Large intestine (tissue), 3 donors: ENCODE measurements around the gene PRDM16. TPM values are rescaled to one million over a fixed set of nuclear protein-coding genes. Genes with fewer than 3 reads are reported as not detected.

Source experiments
- DNase-seq, 2 donors: peaks; one replicate each; pipeline versions ENCODE4 v3.0.0 to v3.0.0-alpha.2; 2013
- H3K27ac ChIP-seq: one replicate; pipeline ENCODE4 v1.5.1; 2013; ENCODE audit warnings: low read length
- H3K27me3 ChIP-seq: 2 replicates; pipeline ENCODE4 v1.6.1; 2013; ENCODE audit warnings: low read length; ENCODE audit not compliant: control insufficient read depth, insufficient read depth
- H3K36me3 ChIP-seq: 2 replicates; pipeline ENCODE4 v1.6.1; 2013; ENCODE audit warnings: low read length; ENCODE audit not compliant: control insufficient read depth, insufficient read depth
- H3K4me1 ChIP-seq: one replicate; pipeline ENCODE4 v1.6.1; 2013; ENCODE audit warnings: low read length; ENCODE audit not compliant: control insufficient read depth, insufficient read depth
- H3K4me3 ChIP-seq: one replicate; pipeline ENCODE4 v1.5.1; 2013; ENCODE audit warnings: low read length
- H3K9me3 ChIP-seq: one replicate; pipeline ENCODE4 v1.6.1; 2013; ENCODE audit warnings: mild to moderate bottlenecking, low read depth, low read length, moderate library complexity; ENCODE audit not compliant: control insufficient read depth
- WGBS: methylation state at CpG from one replicate; pipeline ENCODE4 v1.1.5; 2013; ENCODE audit warnings: low lambda C conversion rate; ENCODE audit not compliant: insufficient coverage; 5-methylcytosine and 5-hydroxymethylcytosine counted together
- polyA plus RNA-seq: library from polyadenylated mRNA; unstranded; fragments of 120-200 nt; gene quantifications from one replicate; pipeline ENCODE4 v1.2.1, GENCODE V29; 2013

Gene PRDM16
- polyA plus RNA-seq, 1 donor: 20.6 TPM

DNA sequence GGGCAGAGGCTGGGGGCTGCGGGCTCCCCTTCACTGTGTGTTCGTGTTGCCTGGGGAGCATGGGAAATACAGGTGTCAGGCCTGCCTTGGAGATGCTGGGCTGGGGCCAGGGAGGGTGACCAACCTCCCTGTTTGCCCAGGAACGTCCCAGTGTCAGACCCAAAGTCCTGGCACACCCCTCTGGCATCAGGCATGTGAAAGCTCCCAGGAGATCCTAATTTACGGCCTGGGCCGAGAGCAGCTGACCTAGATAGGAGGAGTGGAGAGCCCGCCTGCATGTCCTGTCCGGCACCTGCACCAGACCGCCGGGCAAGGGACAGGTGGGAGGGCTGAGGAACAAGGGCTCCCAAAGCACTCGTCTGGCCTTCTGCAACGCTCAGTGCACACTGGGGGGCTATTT is 124.8 kb downstream of the PRDM16 start:
- no peak for DNase-seq
- no CpG with 5 or more reads among the region's 11 CpGs for WGBS
- Histone ChIP-seq H3K4me1 (peaks cover 9% of the 10 kb centered on the region), H3K27me3 (no peaks in the 10 kb centered on the region), H3K4me3 (no peak overlapping the region), H3K9me3 (peaks cover 8% of the 10 kb centered on the region), H3K27ac (no peak overlapping the region), H3K36me3 (no peaks in the 10 kb centered on the region)

- no peak for DNase-seq
- Histone ChIP-seq H3K27me3 (no peaks in the 10 kb centered on the region), H3K4me3 (no peak overlapping the region), H3K4me1 (peaks cover 11% of the 10 kb centered on the region), H3K27ac (no peak overlapping the region), H3K9me3 (peaks cover 8% of the 10 kb centered on the region), H3K36me3 (no peaks in the 10 kb centered on the region)
- WGBS: no CpG with 5 or more reads among the region's 38 CpGs
Measured at GRCh38 chr1:3194760-3195479, 125.9 kb downstream of the PRDM16 start.

GRCh38 chr1:3195480-3195815 is 126.4 kb downstream of the PRDM16 start:
- 80% methylated on average over 1 of the region's 10 CpGs for WGBS
- no peak overlapping the region for H3K4me3 ChIP-seq
- peaks cover 8% of the 10 kb centered on the region for H3K9me3 ChIP-seq
- no peak for DNase-seq
- H3K27ac ChIP-seq: no peak overlapping the region
- no peaks in the 10 kb centered on the region for H3K36me3 ChIP-seq
- H3K27me3 ChIP-seq: no peaks in the 10 kb centered on the region
- H3K4me1 ChIP-seq: peaks cover 11% of the 10 kb centered on the region

DNA sequence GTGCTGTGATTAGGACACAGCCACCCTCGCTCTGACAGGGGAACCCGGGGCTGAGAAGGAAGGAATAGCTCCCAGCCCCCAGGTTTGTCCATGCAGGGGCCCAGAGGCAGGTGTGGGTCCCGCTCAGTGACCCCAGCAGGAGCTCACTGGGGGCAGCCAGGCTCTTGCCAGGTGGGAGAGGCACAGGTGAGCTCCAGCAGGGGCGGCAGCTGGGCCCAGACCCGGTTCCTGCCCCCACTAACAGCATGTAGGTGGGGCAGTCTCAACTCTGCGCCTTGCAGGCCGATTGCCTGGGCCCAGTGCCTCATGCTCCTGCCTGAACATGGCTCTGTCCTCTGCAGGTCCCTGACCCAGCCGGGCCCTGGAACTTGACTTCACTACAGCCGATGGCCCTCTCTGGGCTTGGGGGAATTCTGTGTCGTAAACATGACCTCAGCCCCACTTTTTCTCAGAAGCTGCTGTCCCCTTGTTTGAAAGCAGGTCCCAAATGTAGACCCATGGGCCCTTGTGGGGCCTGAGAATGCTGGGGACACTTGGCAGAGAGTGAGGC is 127.0 kb downstream of the PRDM16 start:
- no peak overlapping the region for H3K4me3 ChIP-seq
- H3K4me1 ChIP-seq: peaks cover 11% of the 10 kb centered on the region
- no peak for DNase-seq
- no peaks in the 10 kb centered on the region for H3K27me3 ChIP-seq
- WGBS: no CpG with 5 or more reads among the region's 10 CpGs
- H3K36me3 ChIP-seq: no peaks in the 10 kb centered on the region
- no peak overlapping the region for H3K27ac ChIP-seq
- peaks cover 5% of the 10 kb centered on the region for H3K9me3 ChIP-seq

GRCh38 chr1:3196577-3197245 is 127.7 kb downstream of the PRDM16 start:
- peaks cover 3% of the 10 kb centered on the region for H3K9me3 ChIP-seq
- DNase-seq: no peak
- H3K27ac ChIP-seq: no peak overlapping the region
- peaks cover 11% of the 10 kb centered on the region for H3K4me1 ChIP-seq
- no peaks in the 10 kb centered on the region for H3K27me3 ChIP-seq
- H3K36me3 ChIP-seq: no peaks in the 10 kb centered on the region
- no CpG with 5 or more reads among the region's 17 CpGs for WGBS
- no peak overlapping the region for H3K4me3 ChIP-seq

DNA sequence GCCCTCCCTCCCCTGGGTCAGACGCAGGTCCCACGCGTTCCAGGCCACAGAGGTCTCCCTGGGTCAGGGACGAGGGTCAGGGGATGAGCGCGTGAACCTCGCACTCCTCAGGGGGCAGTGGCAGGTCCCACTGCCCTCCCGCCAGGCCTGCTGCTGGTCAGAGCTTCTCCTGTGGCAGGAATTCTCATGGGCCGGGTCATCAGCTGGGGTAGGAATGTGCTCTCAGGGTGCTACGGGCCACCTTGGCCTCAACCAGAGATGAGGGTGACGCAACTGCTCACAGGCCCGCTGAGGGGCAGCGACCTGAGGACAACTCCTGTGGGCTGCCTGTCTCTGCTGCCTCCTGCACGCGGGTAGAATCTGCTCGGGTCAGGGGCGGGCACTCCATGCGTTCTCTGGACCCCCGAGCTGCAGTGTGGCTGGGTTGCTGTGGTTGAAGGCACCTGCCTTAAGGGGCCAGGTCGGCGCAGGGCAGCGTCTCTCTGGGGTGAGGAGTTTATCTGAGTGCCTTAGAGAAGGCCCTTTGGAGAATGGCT is 128.8 kb downstream of the PRDM16 start:
- no CpG with 5 or more reads among the region's 22 CpGs for WGBS
- H3K27ac ChIP-seq: no peak overlapping the region
- peaks cover 4% of the 10 kb centered on the region for H3K4me1 ChIP-seq

DNA sequence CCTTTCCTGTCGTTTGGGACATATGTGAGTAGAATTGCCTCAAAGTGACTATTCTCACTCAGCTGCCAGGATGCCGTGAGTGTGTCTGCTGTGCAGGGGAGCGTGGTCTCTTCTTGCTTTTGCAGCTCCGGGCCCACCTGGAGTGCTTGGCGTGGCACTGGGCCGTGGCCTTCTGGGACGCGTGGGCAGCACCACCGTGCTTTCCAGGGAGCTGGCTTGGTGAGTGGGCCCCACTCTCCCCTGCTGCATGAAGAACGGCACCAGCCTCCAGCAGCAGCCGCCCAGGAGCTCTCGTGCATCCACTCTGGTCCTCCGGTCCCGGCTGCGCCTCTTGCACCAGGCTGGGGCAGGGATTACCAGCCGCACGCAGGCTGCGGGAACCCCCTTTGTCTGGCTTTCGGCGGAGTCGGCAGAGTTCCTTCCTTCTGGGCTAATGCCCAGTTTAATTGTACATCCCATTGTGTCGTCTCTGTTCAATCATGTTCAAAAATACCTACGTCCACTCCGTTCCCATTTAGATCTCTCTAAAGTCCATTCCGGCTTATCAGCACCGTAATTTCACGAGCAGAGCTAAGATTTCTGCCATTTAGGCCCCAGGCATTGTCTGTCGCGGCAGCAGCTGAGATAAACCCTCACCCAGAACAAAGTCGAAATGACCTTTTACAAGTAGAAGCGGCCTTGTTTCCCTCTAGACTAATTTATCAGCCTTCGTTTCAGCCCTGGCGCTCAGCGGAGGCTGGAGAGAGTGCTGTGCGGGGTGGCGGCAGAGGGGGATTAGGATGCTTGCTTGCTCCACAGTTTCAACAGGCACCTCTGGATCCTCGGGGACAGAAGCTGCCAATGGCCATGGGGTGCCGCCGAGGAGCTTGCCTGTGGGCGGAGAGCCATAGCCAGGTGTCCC is 129.6 kb downstream of the PRDM16 start:
- Histone ChIP-seq H3K36me3 (no peaks in the 10 kb centered on the region), H3K4me1 (peaks cover 3% of the 10 kb centered on the region), H3K9me3 (no peaks in the 10 kb centered on the region), H3K27me3 (no peaks in the 10 kb centered on the region), H3K27ac (no peak overlapping the region), H3K4me3 (no peak overlapping the region)
- peak in 1 of 2 donors; percentile 39 for DNase-seq
- WGBS: 80% methylated on average over 1 of the region's 40 CpGs

More for the DNA sequence above, 128.8 kb downstream of the PRDM16 start:
- Histone ChIP-seq H3K36me3 (no peaks in the 10 kb centered on the region), H3K9me3 (peaks cover 2% of the 10 kb centered on the region), H3K4me3 (no peak overlapping the region), H3K27me3 (no peaks in the 10 kb centered on the region)
- no peak for DNase-seq

DNA sequence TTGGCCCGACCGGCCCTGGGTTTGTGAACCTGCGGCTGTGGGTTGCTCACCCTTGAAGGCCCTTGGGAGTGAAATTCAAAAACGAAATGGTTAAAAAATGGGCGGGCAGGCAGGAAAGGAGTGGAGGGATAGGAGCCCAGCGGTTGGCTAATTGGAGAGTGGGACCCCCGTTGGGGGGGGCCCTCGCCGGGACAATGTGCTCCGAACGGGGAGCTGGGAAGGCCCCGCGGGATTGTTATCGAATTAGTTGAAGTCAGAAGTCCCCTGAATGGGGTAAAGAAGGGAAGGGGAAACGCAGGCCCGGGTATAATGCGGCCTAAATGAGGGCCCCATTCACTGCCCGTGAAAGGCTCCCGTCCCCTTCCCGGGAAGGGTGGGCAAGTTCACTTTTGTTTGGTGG is 135.7 kb downstream of the PRDM16 start:
- no peaks in the 10 kb centered on the region for H3K9me3 ChIP-seq
- peaks cover 3% of the 10 kb centered on the region for H3K4me1 ChIP-seq
- 100% methylated on average over 1 of the region's 20 CpGs for WGBS
- H3K27ac ChIP-seq: no peak overlapping the region
- DNase-seq: no peak
- H3K4me3 ChIP-seq: no peak overlapping the region
- H3K27me3 ChIP-seq: no peaks in the 10 kb centered on the region
- no peaks in the 10 kb centered on the region for H3K36me3 ChIP-seq

DNA sequence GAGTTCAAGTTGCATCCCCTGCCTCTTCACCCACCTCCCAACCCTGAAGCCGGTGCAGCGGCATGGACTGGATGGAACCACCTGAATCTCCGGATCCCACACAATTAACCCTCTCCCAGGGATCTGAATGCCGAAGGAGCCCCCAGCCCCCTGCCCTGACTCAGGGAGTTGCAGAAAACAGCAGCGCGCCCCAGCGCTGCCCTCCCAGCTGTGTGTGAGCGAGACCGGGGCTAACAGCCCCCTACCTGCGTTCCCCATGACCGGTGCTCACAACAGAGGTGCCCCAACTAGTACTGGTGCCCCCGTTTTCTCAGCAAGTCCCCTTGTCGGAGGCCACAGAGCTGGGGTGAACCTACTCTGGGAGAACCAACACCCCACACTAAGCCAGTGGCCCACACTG is 136.8 kb downstream of the PRDM16 start:
- peaks cover 3% of the 10 kb centered on the region for H3K4me1 ChIP-seq
- no peak overlapping the region for H3K27ac ChIP-seq
- H3K36me3 ChIP-seq: no peaks in the 10 kb centered on the region
- DNase-seq: no peak
- no peak overlapping the region for H3K4me3 ChIP-seq
- no peaks in the 10 kb centered on the region for H3K9me3 ChIP-seq
- WGBS: 100% methylated on average over 2 of the region's 13 CpGs
- no peaks in the 10 kb centered on the region for H3K27me3 ChIP-seq

DNA sequence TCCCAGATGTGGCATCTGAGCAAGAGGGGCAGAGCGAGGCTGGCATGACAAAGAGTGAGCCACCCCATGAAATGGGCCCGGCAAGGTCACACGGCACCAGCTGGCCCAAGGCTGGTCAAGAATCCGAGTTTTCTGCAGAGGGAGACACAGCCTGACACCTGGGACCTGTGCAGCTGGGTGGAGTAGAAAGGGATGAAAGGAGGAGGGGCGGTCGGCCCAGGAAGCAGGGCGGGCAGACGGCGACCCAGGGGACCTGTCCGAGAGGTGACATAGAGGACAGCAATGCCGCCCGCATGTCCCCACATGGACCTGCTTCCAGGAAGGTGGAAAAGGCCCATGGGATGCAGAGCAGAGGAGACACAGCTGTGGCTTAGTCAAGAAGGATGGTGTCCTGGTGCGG is 137.7 kb downstream of the PRDM16 start:
- no peak overlapping the region for H3K27ac ChIP-seq
- no peak overlapping the region for H3K4me3 ChIP-seq
- H3K9me3 ChIP-seq: no peaks in the 10 kb centered on the region
- whole genome bisulfite sequencing: no CpG with 5 or more reads among the region's 13 CpGs
- no peaks in the 10 kb centered on the region for H3K27me3 ChIP-seq
- peaks cover 3% of the 10 kb centered on the region for H3K4me1 ChIP-seq
- no peaks in the 10 kb centered on the region for H3K36me3 ChIP-seq
- no peak for DNase-seq
